ENCODE measurements around the gene RPP14. TPM values are rescaled to one million over a fixed set of nuclear protein-coding genes. Genes with fewer than 3 reads are reported as not detected.

The RPP14 gene
- polyA plus RNA-seq, 2 of the 4 experiments (the other 2 are of a cell fraction), result 13.2 to 21.5 TPM

- 86% methylated on average over 5 of the region's 5 CpGs for WGBS (ENCODE audit: missing lambda C conversion rate)
- FAIRE-seq, result no peak
- ChIA-PET CTCF (interaction anchor here (1.4 kb wide), 1 partner anchor 36 kb away, joined by 3 read pairs; the partner anchor contains the start of genes HTD2 and RPP14), POLR2A (no interaction called here)
- H3K4me3 ChIP-seq, result no peak overlapping the region
- no peak overlapping the region for H3K4me2 ChIP-seq
- no peaks in the 10 kb centered on the region for H3K9me3 ChIP-seq
- no peak for DNase-seq (ENCODE audit: low read depth in 1 of 2, low spot score in 1 of 2)
- no peak for ATAC-seq
- H3K27ac ChIP-seq, result no peak overlapping the region
- no peak for TF ChIP-seq CHD4 (IDR thresholded peaks at IDR 0.05; ENCODE audit: borderline replicate concordance)
- no peak for TF ChIP-seq CHD2 (IDR thresholded peaks at IDR 0.05; ENCODE audit: low read length, partially characterized antibody)
- no peak for TF ChIP-seq EHF (CRISPR knock-in tag; IDR thresholded peaks at IDR 0.05)
- no peak for TF ChIP-seq HOXB5 (CRISPR knock-in tag; IDR thresholded peaks at IDR 0.05)
- TF ChIP-seq HEYL (CRISPR knock-in tag; IDR thresholded peaks at IDR 0.05), result no peak
- no peak for TF ChIP-seq JUN (IDR thresholded peaks at IDR 0.05)
- no peak for TF ChIP-seq CEBPB (IDR thresholded peaks at IDR 0.05)
- no peak for TF ChIP-seq RNF2 (IDR thresholded peaks at IDR 0.05; ENCODE audit: borderline replicate concordance, low read depth)
- no peak for TF ChIP-seq SMC3 (IDR thresholded peaks at IDR 0.05)
- H3K4me1 ChIP-seq, result no peaks in the 10 kb centered on the region
Measured at GRCh38 chr3:58342676-58343075, 36.6 kb downstream of the RPP14 start.

- ChIA-PET CTCF (interaction anchor here (1.6 kb wide), 1 partner anchor 12 kb away, joined by 4 read pairs; no protein-coding TSS in a partner anchor), POLR2A (no interaction called here)
- Histone ChIP-seq H3K4me3 (no peak overlapping the region), H3K27ac (no peak overlapping the region), H3K4me2 (no peak overlapping the region), H3K9me3 (no peaks in the 10 kb centered on the region), H3K4me1 (no peaks in the 10 kb centered on the region)
- ATAC-seq (no peak), DNase-seq (ENCODE audit: low read depth in 1 of 2, low spot score in 1 of 2) (no peak), FAIRE-seq (no peak)
- TF ChIP-seq EHMT2 (IDR thresholded peaks at IDR 0.05; ENCODE audit: low read depth) (no peak), POLR2A (IDR thresholded peaks at IDR 0.05; ENCODE audit: low read length) (no peak), ZNF302 (CRISPR knock-in tag; IDR thresholded peaks at IDR 0.05) (no peak), E2F6 (IDR thresholded peaks at IDR 0.05; ENCODE audit: borderline replicate concordance, low read depth) (no peak), MAZ (IDR thresholded peaks at IDR 0.05; ENCODE audit: borderline replicate concordance, low read depth, low read length) (no peak), REST (IDR thresholded peaks at IDR 0.05) (no peak), PHF8 (IDR thresholded peaks at IDR 0.05; ENCODE audit: borderline replicate concordance, low read depth) (no peak), NPAS2 (CRISPR knock-in tag; IDR thresholded peaks at IDR 0.05; ENCODE audit: borderline replicate concordance) (no peak), NR3C1 (IDR thresholded peaks at IDR 0.05) (no peak), RFX5 (IDR thresholded peaks at IDR 0.05) (no peak), JUN (IDR thresholded peaks at IDR 0.05) (no peak), HMGXB4 (CRISPR knock-in tag; IDR thresholded peaks at IDR 0.05; ENCODE audit: borderline replicate concordance) (no peak), HOXB13 (CRISPR knock-in tag; IDR thresholded peaks at IDR 0.05; ENCODE audit: low read depth) (no peak)
- 80% methylated on average over 4 of the region's 4 CpGs for WGBS (ENCODE audit: missing lambda C conversion rate)
Measured at GRCh38 chr3:58345457-58345856, 39.4 kb downstream of the RPP14 start.
